H1 (cell line): Measurements from ENCODE around the gene RARB. TPM values are rescaled to one million over a fixed set of nuclear protein-coding genes. Genes with fewer than 3 reads are reported as not detected.

Experiments used
- BRCA1 ChIP-seq: IDR thresholded peaks from 2 replicates; pipeline ENCODE4 v1.6.1; 2012; ENCODE audit warnings: low read depth, low read length, improper control_type of control experiment
- EZH2 ChIP-seq: fragments of 200-600 bp; sonication (generic); IDR thresholded peaks from 2 replicates; pipeline ENCODE4 v1.7.1; 2012; ENCODE audit warnings: low read depth, mild to moderate bottlenecking, moderate library complexity, low read length, inconsistent platforms; ENCODE audit not compliant: severe bottlenecking
- KDM1A ChIP-seq: fragments of 200-600, 300-600 bp; sonication (generic); IDR thresholded peaks from 2 replicates; pipeline ENCODE4 v1.7.1; 2016; ENCODE audit warnings: mild to moderate bottlenecking, low read length, borderline replicate concordance
- NANOG ChIP-seq: IDR thresholded peaks from 2 replicates; pipeline ENCODE4 v1.6.1; 2011; ENCODE audit warnings: low read length, low read depth, mild to moderate bottlenecking, inconsistent platforms; ENCODE audit not compliant: insufficient read depth, poor library complexity, severe bottlenecking
- TAF1 ChIP-seq: IDR thresholded peaks from 2 replicates; pipeline ENCODE4 v1.6.1; 2011; ENCODE audit warnings: mild to moderate bottlenecking, low read depth, low read length
- TEAD4 ChIP-seq: IDR thresholded peaks from 2 replicates; pipeline ENCODE4 v1.6.1; 2012; ENCODE audit warnings: low read depth, low read length, inconsistent platforms, mixed read lengths
- polyA plus RNA-seq, 7 experiments: library from polyadenylated mRNA; depleted of rRNA in 3 of 7; stranded (reverse) in 5 of 7; unstranded in 2 of 7; fragments of >200 nt in 5 of 7; fragments of 200-250 nt in 2 of 7; gene quantifications; 1 replicate in 5 of 7; 2 replicates in 1 of 7; 4 replicates in 1 of 7; pipeline versions ENCODE4 v1.2.1 to v1.2.3, GENCODE V29; 2011 to 2013; ENCODE audit warnings: missing spikeins in 2 of 7, mixed read lengths in 2 of 7
- total RNA-seq: library from RNA; stranded (reverse); fragmentation: NEBNext Ultra II Directional; extraction: Animal tissue kit (Norgen Biotek cat#: 25700); gene quantifications from 2 replicates; pipeline ENCODE4 v1.2.1, GENCODE V29; 2021

The RARB gene
- total and polyA plus RNA-seq, 2 of the 8 experiments (the other 6 are each of a cell fraction or from before 2014, with no cell fraction given): 0.15 to 0.22 TPM

DNA sequence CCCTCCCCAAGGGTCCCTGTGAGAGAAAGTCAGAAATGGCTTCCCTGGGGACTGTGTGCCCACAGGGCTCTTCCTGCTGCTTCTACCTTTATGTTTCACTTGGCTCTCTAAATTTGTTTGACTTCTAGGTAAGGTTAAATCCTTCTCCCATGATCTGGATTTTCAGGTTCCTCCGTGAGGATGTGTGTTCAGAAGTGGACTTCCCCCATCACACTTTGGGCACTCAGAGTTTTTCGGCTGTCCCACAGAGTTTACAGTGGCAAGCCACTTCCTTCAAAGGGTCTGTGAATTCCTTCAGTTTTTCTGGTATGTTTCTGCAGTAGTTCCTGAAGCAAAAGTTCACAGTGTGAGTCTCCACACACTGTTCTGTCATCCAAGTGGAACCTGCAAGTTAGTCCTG lies 30.9 kb upstream of the RARB start (continued):
- no peak for TF ChIP-seq BRCA1
- TF ChIP-seq TEAD4: no peak
- no peak for TF ChIP-seq EZH2
- TF ChIP-seq NANOG: no peak
- TF ChIP-seq KDM1A: no peak
- no peak for TF ChIP-seq TAF1
